Testis (tissue), 2 donors: ENCODE measurements around the gene HNRNPR.

ENCODE experiments used
- CTCF ChIP-seq, 3 experiments: fragments of 450-650 bp in 2 of 3; fragments of 200-600 bp in 1 of 3; sonication (generic) in 1 of 3; IDR thresholded peaks; one replicate each; pipeline ENCODE4 v1.5.1; 2016 to 2019; ENCODE audit warnings: antibody characterized with exemption in 3 of 3, mild to moderate bottlenecking in 2 of 3, moderate library complexity in 1 of 3
- POLR2A ChIP-seq: fragments of 450-650 bp; IDR thresholded peaks from one replicate; pipeline ENCODE4 v1.6.1; 2017; ENCODE audit warnings: antibody characterized with exemption, mild to moderate bottlenecking, moderate library complexity

GRCh38 chr1:23273450-23274133, 70.5 kb downstream of the HNRNPR start:
- TF ChIP-seq CTCF (IDR thresholded peaks at IDR 0.05) (no peak), POLR2A (no peak)
